OCI-LY1 (cell line): Measurements from ENCODE around the gene SORBS1.

ENCODE experiments used
- CTCF ChIP-seq: fragments of 200-600 bp; sonication (generic), shearing (Covaris generic); IDR thresholded peaks from 2 replicates; pipeline ENCODE4 v1.5.1; 2017; ENCODE audit warnings: mild to moderate bottlenecking, antibody characterized with exemption, low read length, moderate library complexity, mixed read lengths
- EZH2 ChIP-seq: fragments of 200-600 bp; sonication (generic), shearing (Covaris generic); IDR thresholded peaks from 2 replicates; pipeline ENCODE4 v1.8.0; 2017; ENCODE audit warnings: borderline replicate concordance, mixed run types, mild to moderate bottlenecking, antibody characterized with exemption, low read length, moderate library complexity, mixed read lengths

DNA sequence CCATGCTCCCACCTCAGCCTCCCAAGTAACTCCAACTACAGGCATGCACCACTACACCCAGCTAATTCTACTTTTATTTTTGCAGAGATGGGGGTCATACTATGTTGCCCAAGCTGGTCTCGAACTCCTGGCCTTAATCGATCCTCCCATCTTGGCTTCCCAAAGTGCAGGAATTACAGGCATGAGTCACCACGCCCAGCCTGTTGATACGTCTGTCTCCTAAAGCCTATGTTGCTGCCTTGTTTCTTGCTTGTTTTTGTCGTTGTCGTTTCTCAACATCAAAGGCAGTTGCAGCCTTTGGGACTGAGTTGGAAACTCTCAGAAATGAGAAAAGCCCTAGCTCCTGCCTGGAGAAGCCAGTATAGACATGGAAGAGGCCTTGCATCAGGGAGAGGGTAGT is 49.9 kb downstream of the SORBS1 start:
- TF ChIP-seq CTCF (no peak), EZH2 (no peak)
